Fibroblast of gingiva (primary cell): ENCODE results near the gene HSDL1.

Experiments used
- DNase-seq: peaks from one replicate; pipeline ENCODE4 v3.0.0-alpha.2; 2011; ENCODE audit warnings: low read depth

The HSDL1 gene

DNA sequence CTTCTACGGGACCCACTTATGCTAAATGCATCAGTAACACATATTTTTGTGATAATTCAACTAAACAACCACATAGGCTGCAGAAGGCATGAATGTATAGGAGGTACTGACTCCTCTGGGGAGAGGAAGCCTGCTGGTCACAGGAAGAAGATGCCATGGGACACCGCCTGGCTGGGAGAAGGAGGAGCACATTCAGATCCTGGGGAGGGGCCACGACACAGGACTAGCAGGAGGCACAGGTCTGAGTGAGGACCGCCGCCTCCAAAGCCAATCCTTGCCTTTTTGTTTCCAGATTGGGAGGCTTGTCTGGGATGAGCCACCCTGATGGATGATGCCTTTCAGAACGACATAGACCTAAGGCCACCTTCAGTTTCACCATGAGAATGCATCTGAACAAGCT, 62.9 kb downstream of the HSDL1 start:
- DNase-seq, result no peak

GRCh38 chr16:84081446-84081989, 63.5 kb downstream of the HSDL1 start:
- no peak for DNase-seq

DNA sequence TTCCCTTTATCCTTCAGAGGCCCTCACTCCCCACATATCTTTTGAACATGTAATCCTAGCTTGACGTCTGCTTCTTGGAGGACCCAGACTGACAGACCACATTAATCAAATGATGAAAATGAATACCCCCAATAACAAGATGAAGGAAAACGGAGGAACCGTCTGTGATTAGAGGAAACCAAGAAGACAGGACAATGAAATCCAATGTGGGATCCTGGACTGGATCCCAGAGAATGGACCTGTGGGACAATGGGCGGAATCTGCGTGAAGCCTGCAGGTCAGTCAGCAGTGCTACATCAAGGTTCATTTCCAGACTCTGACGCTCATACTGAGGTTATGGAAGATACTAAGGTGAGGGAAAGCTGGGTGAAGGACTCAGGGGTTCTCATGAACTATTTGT, 64.2 kb downstream of the HSDL1 start:
- no peak for DNase-seq

GRCh38 chr16:84080378-84080777, 64.6 kb downstream of the HSDL1 start:
- no peak for DNase-seq

- no peak for DNase-seq
Measured at GRCh38 chr16:84079664-84080063, 65.3 kb downstream of the HSDL1 start.

DNA sequence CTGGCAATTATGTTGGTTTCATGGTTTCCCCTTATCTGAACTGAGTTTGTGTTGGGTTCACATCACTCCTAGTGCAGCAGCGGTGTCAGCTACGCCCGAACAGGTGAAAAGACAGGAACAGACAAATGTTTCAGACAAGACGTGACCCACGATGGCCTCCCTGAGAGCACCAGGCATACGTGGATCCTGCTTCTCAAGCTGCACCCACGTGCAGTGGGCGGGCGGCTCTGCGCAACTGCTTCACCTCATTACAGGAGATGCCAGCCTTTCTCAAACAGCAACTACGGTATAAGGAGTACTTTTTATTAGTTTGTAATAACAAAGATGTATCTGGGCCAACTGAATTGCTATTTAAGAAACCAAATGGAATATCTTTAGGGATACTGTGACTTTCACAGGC, 69.6 kb downstream of the HSDL1 start:
- no peak for DNase-seq

DNA sequence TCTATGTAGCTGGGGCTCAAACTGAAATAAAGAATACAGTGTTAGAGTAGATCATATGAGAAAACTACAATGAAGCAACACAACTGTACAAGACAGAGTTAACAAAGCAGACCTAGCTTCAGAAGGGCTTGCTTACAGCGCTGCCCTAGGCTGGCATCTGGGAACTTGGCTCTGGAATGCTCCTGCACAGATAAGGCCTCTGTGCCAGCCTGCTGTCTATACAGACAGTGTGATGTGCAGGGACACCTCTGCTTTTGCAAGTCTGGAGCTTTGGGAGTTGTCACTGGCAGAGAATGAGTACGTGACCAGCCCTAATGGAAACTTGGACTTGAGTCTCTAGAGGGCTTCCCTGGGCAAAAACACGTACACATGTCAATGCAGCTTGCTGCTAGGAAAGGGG, 70.3 kb downstream of the HSDL1 start:
- DNase-seq, result no peak
